Mesodermal cell (in vitro differentiated cells): ENCODE data around the gene ATXN7L1.
"Not testable (repeated sequence)": the region's sequence is repeated elsewhere in the genome, so short reads cannot be mapped to it uniquely, and the experiment has no call there.

ENCODE experiments used
- H3K27ac ChIP-seq: 2 replicates; pipeline ENCODE4 v1.7.0; 2013; ENCODE audit warnings: mild to moderate bottlenecking, low read depth, low read length, moderate library complexity; ENCODE audit not compliant: severe bottlenecking
- H3K36me3 ChIP-seq: 2 replicates; pipeline ENCODE4 v1.7.1; 2013; ENCODE audit warnings: mild to moderate bottlenecking, low read length, moderate library complexity; ENCODE audit not compliant: control insufficient read depth, insufficient read depth
- H3K4me1 ChIP-seq: one replicate; pipeline ENCODE4 v1.7.1; 2013; ENCODE audit warnings: mild to moderate bottlenecking, low read length; ENCODE audit not compliant: insufficient read depth, control insufficient read depth, poor library complexity, severe bottlenecking
- H3K4me3 ChIP-seq: 2 replicates; pipeline ENCODE4 v1.7.0; 2013; ENCODE audit warnings: low read length, control low read depth, mild to moderate bottlenecking; ENCODE audit not compliant: insufficient read depth, poor library complexity, severe bottlenecking; ENCODE audit errors: extremely low read depth
- H3K9me3 ChIP-seq: 2 replicates; pipeline ENCODE4 v1.7.1; 2013; ENCODE audit warnings: mild to moderate bottlenecking, low read length, moderate library complexity; ENCODE audit not compliant: control insufficient read depth
- WGBS, 2 experiments: methylation state at CpG; one replicate each; pipeline ENCODE4 v1.1.5; 2013; ENCODE audit warnings: missing lambda C conversion rate in 2 of 2; ENCODE audit not compliant: insufficient coverage in 2 of 2; 5-methylcytosine and 5-hydroxymethylcytosine counted together

ATXN7L1 gene

GRCh38 chr7:105857009-105857952 lies 19.1 kb downstream of the ATXN7L1 start:
- Histone ChIP-seq H3K36me3 (no peaks in the 10 kb centered on the region), H3K9me3 (no peaks in the 10 kb centered on the region), H3K4me1 (peaks cover 11% of the 10 kb centered on the region), H3K27ac (no peak overlapping the region), H3K4me3 (no peak overlapping the region)
- 85 to 100% methylated on average over 2 of the region's 2 CpGs for WGBS, 2 experiments

- Histone ChIP-seq H3K36me3 (no peaks in the 10 kb centered on the region), H3K4me1 (peaks cover 26% of the 10 kb centered on the region), H3K9me3 (no peaks in the 10 kb centered on the region), H3K27ac (no peak overlapping the region), H3K4me3 (no peak overlapping the region)
These were observed 21.9 kb downstream of the ATXN7L1 start for GRCh38 chr7:105854498-105854897.

- Histone ChIP-seq H3K27ac (no peak overlapping the region), H3K4me1 (peaks cover 29% of the 10 kb centered on the region), H3K9me3 (no peaks in the 10 kb centered on the region), H3K36me3 (no peaks in the 10 kb centered on the region), H3K4me3 (no peak overlapping the region)
- 70 to 77% methylated on average over 13 to 17 of the region's 17 CpGs for whole genome bisulfite sequencing, 2 experiments
These were observed 22.4 kb downstream of the ATXN7L1 start for GRCh38 chr7:105853931-105854419.

GRCh38 chr7:105851064-105851463 lies 25.3 kb downstream of the ATXN7L1 start:
- 79 to 100% methylated on average over 5 of the region's 5 CpGs for WGBS, 2 experiments

GRCh38 chr7:105849122-105849855 lies 27.1 kb downstream of the ATXN7L1 start:
- Histone ChIP-seq H3K27ac (peak overlapping the region; percentile 62), H3K36me3 (peaks cover 8% of the 10 kb centered on the region), H3K4me1 (peaks cover 26% of the 10 kb centered on the region), H3K9me3 (peaks cover 9% of the 10 kb centered on the region), H3K4me3 (no peak overlapping the region)
- 20 to 57% methylated on average over 1 to 3 of the region's 6 CpGs for whole genome bisulfite sequencing, 2 experiments

More at GRCh38 chr7:105851064-105851463, 25.3 kb downstream of the ATXN7L1 start:
- Histone ChIP-seq H3K4me3 (no peak overlapping the region), H3K36me3 (peaks cover 8% of the 10 kb centered on the region), H3K9me3 (peaks cover 9% of the 10 kb centered on the region), H3K27ac (no peak overlapping the region), H3K4me1 (peaks cover 29% of the 10 kb centered on the region)

GRCh38 chr7:105846404-105846803 lies 30.0 kb downstream of the ATXN7L1 start:
- Histone ChIP-seq H3K4me1 (peaks cover 14% of the 10 kb centered on the region), H3K4me3 (no peak overlapping the region), H3K9me3 (peaks cover 9% of the 10 kb centered on the region), H3K27ac (no peak overlapping the region), H3K36me3 (peaks cover 14% of the 10 kb centered on the region)
- WGBS, 2 experiments = no CpG with 5 or more reads among the region's 1 CpG

GRCh38 chr7:105844681-105845080 lies 31.7 kb downstream of the ATXN7L1 start:
- not testable (repeated sequence) for H3K27ac ChIP-seq, H3K4me1 ChIP-seq, H3K4me3 ChIP-seq, H3K9me3 ChIP-seq
- 85 to 93% methylated on average over 3 of the region's 5 CpGs for WGBS, 2 experiments
- H3K36me3 ChIP-seq = peaks cover 17% of the 10 kb centered on the region

GRCh38 chr7:105841866-105842265 lies 34.5 kb downstream of the ATXN7L1 start:
- peaks cover 9% of the 10 kb centered on the region for H3K36me3 ChIP-seq

GRCh38 chr7:105840981-105841749 lies 35.2 kb downstream of the ATXN7L1 start:
- peaks cover 10% of the 10 kb centered on the region for H3K4me1 ChIP-seq
- H3K4me3 ChIP-seq = no peak overlapping the region
- H3K9me3 ChIP-seq = no peaks in the 10 kb centered on the region
- H3K27ac ChIP-seq = no peak overlapping the region
- peaks cover 9% of the 10 kb centered on the region for H3K36me3 ChIP-seq
- WGBS, 2 experiments = 91 to 93% methylated on average over 4 to 5 of the region's 8 CpGs

More at GRCh38 chr7:105841866-105842265, 34.5 kb downstream of the ATXN7L1 start:
- Histone ChIP-seq H3K27ac (no peak overlapping the region), H3K4me1 (peaks cover 10% of the 10 kb centered on the region), H3K9me3 (peaks cover 4% of the 10 kb centered on the region), H3K4me3 (no peak overlapping the region)
- WGBS, 2 experiments = 97% methylated on average over 3 of the region's 3 CpGs; no CpG with 5 or more reads in 1 of the 2 experiments

GRCh38 chr7:105839266-105839665 lies 37.1 kb downstream of the ATXN7L1 start:
- Histone ChIP-seq H3K36me3 (peaks cover 9% of the 10 kb centered on the region), H3K4me3 (no peak overlapping the region), H3K27ac (no peak overlapping the region), H3K4me1 (peaks cover 10% of the 10 kb centered on the region), H3K9me3 (no peaks in the 10 kb centered on the region)
- WGBS, 2 experiments = 77 to 100% methylated on average over 1 to 2 of the region's 2 CpGs
